HG03025 (cell line): ENCODE measurements around the gene SLC22A2.

ENCODE experiments used
- ATAC-seq: cut with Tn5 transposase; IDR thresholded peaks from one replicate; pipeline ENCODE4 v1.9.1; 2021; ENCODE audit warnings: mild to moderate bottlenecking, moderate library complexity; ENCODE audit not compliant: unreplicated experiment, low FRiP score

SLC22A2 gene

GRCh38 chr6:160172704-160173103, 85.9 kb downstream of the SLC22A2 start:
- ATAC-seq: no peak

- ATAC-seq: no peak
Measured at GRCh38 chr6:160170018-160170680, 88.5 kb downstream of the SLC22A2 start.

- ATAC-seq: no peak
Measured at GRCh38 chr6:160167604-160168399, 90.8 kb downstream of the SLC22A2 start.
